ENCODE results near the gene LYPD3. TPM values are rescaled to one million over a fixed set of nuclear protein-coding genes. Genes with fewer than 3 reads are reported as not detected.
A peak's percentile ranks its signal among the peaks of the same experiment; 100 is the strongest.

The LYPD3 gene
- total RNA-seq, 4 donors from 2014 or later = 312 to 823 (median 569) TPM

GRCh38 chr19:43433358-43433673, 32.1 kb downstream of the LYPD3 start:
- TF ChIP-seq POLR2A (IDR thresholded peaks at IDR 0.05) = no peak
- TF ChIP-seq CTCF (IDR thresholded peaks at IDR 0.05) = no peak
- intact Hi-C loops (cut with DNase I) = no loop called here
- no peak overlapping the region for H3K27ac ChIP-seq
- H3K27me3 ChIP-seq = no peaks in the 10 kb centered on the region
- no peak overlapping the region for H3K4me3 ChIP-seq
- H3K36me3 ChIP-seq = no peaks in the 10 kb centered on the region
- WGBS, 2 donors = 72 to 86% methylated on average over 2 of the region's 2 CpGs
- peaks cover 4 to 23% (median 16%) of the 10 kb centered on the region in 3 donors for H3K4me1 ChIP-seq
- no peak for DNase-seq
- H3K9me3 ChIP-seq = no peaks in the 10 kb centered on the region

- no peaks in the 10 kb centered on the region for H3K27me3 ChIP-seq
- H3K4me3 ChIP-seq = no peak overlapping the region
- DNase-seq = no peak
- intact Hi-C loops (cut with DNase I) = no loop called here
- H3K36me3 ChIP-seq = no peaks in the 10 kb centered on the region
- peaks cover 4 to 25% (median 10%) of the 10 kb centered on the region in 3 donors for H3K4me1 ChIP-seq
- 59 to 68% methylated on average over 9 of the region's 9 CpGs for WGBS, 2 donors
- H3K27ac ChIP-seq = peak overlapping the region in 2 of 4 donors; percentile 33 to 37
- TF ChIP-seq POLR2A (IDR thresholded peaks at IDR 0.05) (no peak), CTCF (IDR thresholded peaks at IDR 0.05) (no peak)
- no peaks in the 10 kb centered on the region for H3K9me3 ChIP-seq
These were observed 34.4 kb downstream of the LYPD3 start for GRCh38 chr19:43430976-43431375.

GRCh38 chr19:43430142-43430710, 35.2 kb downstream of the LYPD3 start:
- no peak for DNase-seq
- peaks cover 4 to 32% (median 15%) of the 10 kb centered on the region in 3 donors for H3K4me1 ChIP-seq
- H3K4me3 ChIP-seq = no peak overlapping the region
- intact Hi-C loops (cut with DNase I) = no loop called here
- no peaks in the 10 kb centered on the region for H3K27me3 ChIP-seq
- 10 to 26% methylated on average over 3 to 6 of the region's 6 CpGs for whole genome bisulfite sequencing, 2 donors
- H3K36me3 ChIP-seq = no peaks in the 10 kb centered on the region
- no peaks in the 10 kb centered on the region for H3K9me3 ChIP-seq
- TF ChIP-seq CTCF (IDR thresholded peaks at IDR 0.05) (no peak), POLR2A (IDR thresholded peaks at IDR 0.05) (no peak)
- peak overlapping the region; percentile 23 to 44 (median 35) for H3K27ac ChIP-seq

GRCh38 chr19:43429395-43429794, 36.0 kb downstream of the LYPD3 start:
- no peak for TF ChIP-seq CTCF (IDR thresholded peaks at IDR 0.05)
- TF ChIP-seq POLR2A (IDR thresholded peaks at IDR 0.05) = no peak
- Histone ChIP-seq H3K27ac (peak overlapping the region in 1 of 4 donors; percentile 33), H3K27me3 (no peaks in the 10 kb centered on the region), H3K4me1 (peaks cover 4 to 37% (median 19%) of the 10 kb centered on the region in 3 donors), H3K36me3 (no peaks in the 10 kb centered on the region), H3K9me3 (no peaks in the 10 kb centered on the region), H3K4me3 (no peak overlapping the region)
- no peak for DNase-seq
- intact Hi-C loops (cut with DNase I) = no loop called here
- WGBS, 2 donors = 79 to 83% methylated on average over 4 to 7 of the region's 7 CpGs

GRCh38 chr19:43425567-43426392, 39.6 kb downstream of the LYPD3 start:
- H3K36me3 ChIP-seq = no peaks in the 10 kb centered on the region
- peak overlapping the region; percentile 26 to 80 (median 73) for H3K27ac ChIP-seq
- TF ChIP-seq CTCF (IDR thresholded peaks at IDR 0.05) = peak; percentile 23 to 66 (median 45)
- no peak for TF ChIP-seq POLR2A (IDR thresholded peaks at IDR 0.05)
- 11 to 15% methylated on average over 8 of the region's 8 CpGs for whole genome bisulfite sequencing, 2 donors
- no peak for DNase-seq
- H3K9me3 ChIP-seq = no peaks in the 10 kb centered on the region
- intact Hi-C loops (cut with DNase I) = no loop called here
- peak overlapping the region in 1 of 4 donors; percentile 9 for H3K4me3 ChIP-seq
- no peaks in the 10 kb centered on the region for H3K27me3 ChIP-seq
- peaks cover 4 to 46% (median 17%) of the 10 kb centered on the region in 3 donors for H3K4me1 ChIP-seq

Measured in esophagus squamous epithelium (tissue), 5 donors.